ENCODE results near the gene INO80B.
"Not testable (repeated sequence)": the region's sequence is repeated elsewhere in the genome, so short reads cannot be mapped to it uniquely, and the experiment has no call there.

The INO80B gene

DNA sequence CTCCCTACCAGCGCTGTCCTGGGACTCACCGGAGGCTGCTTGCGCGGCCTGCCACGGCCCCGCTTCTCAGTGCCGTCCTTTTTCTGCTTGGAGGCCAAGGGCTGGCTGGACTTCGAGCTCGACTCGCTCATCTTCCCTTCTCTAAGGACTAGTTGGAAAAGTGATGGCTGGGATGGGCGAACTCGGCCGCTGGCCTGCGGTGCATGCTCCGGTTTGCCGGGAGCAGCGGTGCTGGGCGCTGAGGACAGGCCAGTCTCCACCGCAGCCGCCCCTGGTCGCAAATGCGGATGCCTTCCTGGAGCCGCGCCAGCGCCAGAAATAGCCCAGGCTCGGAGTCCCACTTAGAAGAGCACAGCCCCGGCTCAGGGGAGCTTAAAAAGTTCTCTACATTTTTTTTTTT, 36.6 kb upstream of the INO80B start:
- Histone ChIP-seq H3K36me3 (ENCODE audit: insufficient read depth, low read length) (no peaks in the 10 kb centered on the region), H3K27ac (ENCODE audit: low read depth, low read length) (no peak overlapping the region), H3K79me2 (ENCODE audit: control insufficient read depth, insufficient read depth, low read length, unreplicated experiment) (no peaks in the 10 kb centered on the region), H2AFZ (ENCODE audit: low read length, unreplicated experiment) (no peak overlapping the region), H3K27me3 (ENCODE audit: insufficient read depth, low read length) (peaks cover 3% of the 10 kb centered on the region; the same call in 1 of the 2 replicates), H3K4me3 (ENCODE audit: low read depth, low read length) (no peak overlapping the region), H3K4me1 (ENCODE audit: control insufficient read depth, insufficient read depth, low read length, unreplicated experiment) (peaks cover 3% of the 10 kb centered on the region)

DNA sequence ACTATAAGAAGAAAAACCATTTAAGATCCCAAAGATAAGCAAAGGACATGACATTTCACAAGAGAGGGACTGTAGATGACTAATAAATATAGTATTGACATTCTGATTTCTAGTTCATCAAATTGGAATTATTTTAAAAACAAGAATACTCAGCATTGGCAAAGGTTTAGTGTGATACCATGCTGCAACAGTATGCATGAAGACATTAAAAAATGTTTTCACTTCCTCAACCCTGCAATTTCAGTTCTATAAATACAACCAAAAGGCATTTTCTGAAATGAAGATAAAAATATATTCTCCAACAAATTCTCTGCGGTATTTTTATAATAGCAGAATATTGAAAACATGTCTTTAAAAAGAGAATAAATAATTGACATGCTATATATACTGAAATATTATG, 35.5 kb upstream of the INO80B start:
- H3K27ac ChIP-seq (ENCODE audit: low read depth, low read length), result no peak overlapping the region
- no peak overlapping the region for H2AFZ ChIP-seq (ENCODE audit: low read length, unreplicated experiment)
- no peaks in the 10 kb centered on the region for H3K79me2 ChIP-seq (ENCODE audit: control insufficient read depth, insufficient read depth, low read length, unreplicated experiment)
- peaks cover 3% of the 10 kb centered on the region; the same call in 1 of the 2 replicates for H3K27me3 ChIP-seq (ENCODE audit: insufficient read depth, low read length)
- no peaks in the 10 kb centered on the region for H3K36me3 ChIP-seq (ENCODE audit: insufficient read depth, low read length)
- H3K4me3 ChIP-seq (ENCODE audit: low read depth, low read length), result no peak overlapping the region
- peaks cover 3% of the 10 kb centered on the region for H3K4me1 ChIP-seq (ENCODE audit: control insufficient read depth, insufficient read depth, low read length, unreplicated experiment)

DNA sequence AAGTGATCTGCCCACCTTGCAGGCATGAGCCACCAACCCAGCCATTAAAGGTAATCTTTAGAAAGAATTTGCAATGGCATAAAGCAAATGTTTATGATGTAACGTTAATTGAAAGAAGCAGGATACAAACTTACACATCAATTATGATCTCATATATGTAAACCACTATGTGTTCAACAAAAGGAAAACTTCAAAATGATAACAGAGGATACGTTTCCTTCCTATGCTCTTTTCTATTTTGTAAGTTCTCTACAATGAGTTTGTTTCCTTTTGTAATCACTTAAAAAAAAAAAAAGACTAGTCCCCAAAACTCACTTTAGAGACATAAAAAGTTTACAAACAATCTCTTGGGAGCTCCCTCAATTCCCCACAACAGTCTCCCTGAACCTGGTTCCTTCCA, 34.9 kb upstream of the INO80B start:
- H2AFZ ChIP-seq (ENCODE audit: low read length, unreplicated experiment), result no peak overlapping the region
- H3K4me1 ChIP-seq (ENCODE audit: control insufficient read depth, insufficient read depth, low read length, unreplicated experiment), result peaks cover 3% of the 10 kb centered on the region
- no peaks in the 10 kb centered on the region for H3K27me3 ChIP-seq (ENCODE audit: insufficient read depth, low read length)
- H3K27ac ChIP-seq (ENCODE audit: low read depth, low read length), result no peak overlapping the region
- H3K36me3 ChIP-seq (ENCODE audit: insufficient read depth, low read length), result peaks cover 1% of the 10 kb centered on the region; the same call in 1 of the 2 replicates
- no peak overlapping the region for H3K4me3 ChIP-seq (ENCODE audit: low read depth, low read length)
- H3K79me2 ChIP-seq (ENCODE audit: control insufficient read depth, insufficient read depth, low read length, unreplicated experiment), result no peaks in the 10 kb centered on the region

DNA sequence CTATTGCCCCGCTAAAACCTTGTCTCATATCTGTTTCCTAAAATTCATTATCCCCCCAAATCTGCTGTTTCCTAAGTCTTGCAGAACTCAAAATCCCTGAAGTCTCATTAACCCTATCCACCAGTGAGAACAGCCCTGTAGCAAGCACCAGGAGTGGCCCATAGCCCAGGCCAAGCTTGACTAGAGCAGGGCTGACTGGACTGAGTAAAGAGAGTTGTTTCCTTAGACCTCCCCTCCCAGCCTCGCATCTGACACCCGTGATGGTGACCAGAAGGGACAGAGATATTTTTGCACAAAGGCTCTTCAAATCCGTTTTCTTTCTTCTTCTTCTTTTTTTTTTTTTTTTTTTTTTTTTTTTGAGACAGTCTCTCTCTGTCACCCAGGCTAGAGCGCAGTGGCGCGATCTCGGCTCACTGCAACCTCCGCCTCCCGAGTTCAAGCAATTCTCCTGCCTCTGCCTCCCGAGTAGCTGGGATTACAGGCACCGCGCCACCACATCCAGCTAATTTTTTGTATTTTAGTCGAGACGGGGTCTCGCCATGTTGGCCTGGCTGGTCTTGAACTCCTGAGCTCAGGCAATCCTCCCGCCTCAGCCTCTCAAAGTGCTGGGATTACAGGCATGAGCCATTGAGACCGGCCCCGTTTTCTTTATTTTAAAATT, 34.3 kb upstream of the INO80B start:
- not testable (repeated sequence) for H3K27me3 ChIP-seq (ENCODE audit: insufficient read depth, low read length); H3K4me1 ChIP-seq (ENCODE audit: control insufficient read depth, insufficient read depth, low read length, unreplicated experiment); H3K79me2 ChIP-seq (ENCODE audit: control insufficient read depth, insufficient read depth, low read length, unreplicated experiment); H3K36me3 ChIP-seq (ENCODE audit: insufficient read depth, low read length)
- Histone ChIP-seq H3K27ac (ENCODE audit: low read depth, low read length) (peak overlapping the region; percentile 82), H3K4me3 (ENCODE audit: low read depth, low read length) (peak overlapping the region; percentile 92), H2AFZ (ENCODE audit: low read length, unreplicated experiment) (peak overlapping the region; percentile 70)

GRCh38 chr2:74421221-74421870, 33.5 kb upstream of the INO80B start, which contains the start of the genes C2orf81 and WDR54:
Gene C2orf81 (minus strand): TSS chr2:74421619. CDS start chr2:74421560, 59 bp downstream.
Gene WDR54 (plus strand): TSS chr2:74421730. CDS start chr2:74422154, 424 bp downstream.
- Histone ChIP-seq H3K4me1 (ENCODE audit: control insufficient read depth, insufficient read depth, low read length, unreplicated experiment) (peaks cover 3% of the 10 kb centered on the region), H3K27me3 (ENCODE audit: insufficient read depth, low read length) (no peaks in the 10 kb centered on the region), H3K79me2 (ENCODE audit: control insufficient read depth, insufficient read depth, low read length, unreplicated experiment) (no peaks in the 10 kb centered on the region), H3K4me3 (ENCODE audit: low read depth, low read length) (peak within 1 kb of the TSS; percentile 92), H2AFZ (ENCODE audit: low read length, unreplicated experiment) (peak within 1 kb of the TSS; percentile 79), H3K36me3 (ENCODE audit: insufficient read depth, low read length) (peaks cover 4% of the 10 kb centered on the region; the same call in 1 of the 2 replicates), H3K27ac (ENCODE audit: low read depth, low read length) (peak within 1 kb of the TSS; percentile 82)

- no peaks in the 10 kb centered on the region for H3K27me3 ChIP-seq (ENCODE audit: insufficient read depth, low read length)
- no peak overlapping the region for H3K27ac ChIP-seq (ENCODE audit: low read depth, low read length)
- peaks cover 3% of the 10 kb centered on the region for H3K4me1 ChIP-seq (ENCODE audit: control insufficient read depth, insufficient read depth, low read length, unreplicated experiment)
- no peak overlapping the region for H2AFZ ChIP-seq (ENCODE audit: low read length, unreplicated experiment)
- no peak overlapping the region for H3K4me3 ChIP-seq (ENCODE audit: low read depth, low read length)
- H3K79me2 ChIP-seq (ENCODE audit: control insufficient read depth, insufficient read depth, low read length, unreplicated experiment), result no peaks in the 10 kb centered on the region
- H3K36me3 ChIP-seq (ENCODE audit: insufficient read depth, low read length), result peaks cover 4% of the 10 kb centered on the region; the same call in 1 of the 2 replicates
These were observed 31.4 kb upstream of the INO80B start for GRCh38 chr2:74423231-74424095.

GRCh38 chr2:74424139-74424992, 30.5 kb upstream of the INO80B start:
- Histone ChIP-seq H3K27me3 (ENCODE audit: insufficient read depth, low read length) (no peaks in the 10 kb centered on the region), H3K27ac (ENCODE audit: low read depth, low read length) (no peak overlapping the region), H3K79me2 (ENCODE audit: control insufficient read depth, insufficient read depth, low read length, unreplicated experiment) (no peaks in the 10 kb centered on the region), H3K4me1 (ENCODE audit: control insufficient read depth, insufficient read depth, low read length, unreplicated experiment) (peaks cover 1% of the 10 kb centered on the region), H2AFZ (ENCODE audit: low read length, unreplicated experiment) (no peak overlapping the region), H3K4me3 (ENCODE audit: low read depth, low read length) (no peak overlapping the region), H3K36me3 (ENCODE audit: insufficient read depth, low read length) (peaks cover 4% of the 10 kb centered on the region; the same call in 1 of the 2 replicates)

DNA sequence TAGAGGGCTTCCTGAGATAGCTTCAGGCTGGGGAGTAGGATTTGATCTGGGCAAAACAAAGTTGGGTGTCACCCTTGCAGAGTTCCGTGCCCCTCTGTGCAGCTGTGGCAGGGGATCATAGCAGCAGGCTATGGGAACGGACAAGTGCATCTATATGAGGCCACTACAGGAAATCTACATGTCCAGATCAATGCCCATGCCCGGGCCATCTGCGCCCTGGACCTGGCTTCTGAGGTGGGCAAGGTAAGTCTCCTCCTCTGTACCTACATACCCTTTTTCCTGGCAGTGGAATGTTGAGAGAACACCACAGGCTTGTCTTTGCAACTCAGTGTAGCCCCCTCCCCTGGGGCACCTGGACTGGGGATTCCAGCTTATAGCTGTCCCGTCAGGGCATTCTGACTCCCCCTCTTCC, 29.9 kb upstream of the INO80B start:
- Histone ChIP-seq H3K27ac (ENCODE audit: low read depth, low read length) (no peak overlapping the region), H2AFZ (ENCODE audit: low read length, unreplicated experiment) (no peak overlapping the region), H3K79me2 (ENCODE audit: control insufficient read depth, insufficient read depth, low read length, unreplicated experiment) (no peaks in the 10 kb centered on the region), H3K36me3 (ENCODE audit: insufficient read depth, low read length) (peaks cover 4% of the 10 kb centered on the region; the same call in 1 of the 2 replicates), H3K27me3 (ENCODE audit: insufficient read depth, low read length) (no peaks in the 10 kb centered on the region), H3K4me1 (ENCODE audit: control insufficient read depth, insufficient read depth, low read length, unreplicated experiment) (no peaks in the 10 kb centered on the region), H3K4me3 (ENCODE audit: low read depth, low read length) (no peak overlapping the region)

GRCh38 chr2:74425523-74425922, 29.4 kb upstream of the INO80B start:
- Histone ChIP-seq H3K4me1 (ENCODE audit: control insufficient read depth, insufficient read depth, low read length, unreplicated experiment) (no peaks in the 10 kb centered on the region), H3K79me2 (ENCODE audit: control insufficient read depth, insufficient read depth, low read length, unreplicated experiment) (no peaks in the 10 kb centered on the region), H3K36me3 (ENCODE audit: insufficient read depth, low read length) (peaks cover 4% of the 10 kb centered on the region; the same call in 1 of the 2 replicates), H3K27ac (ENCODE audit: low read depth, low read length) (no peak overlapping the region), H3K4me3 (ENCODE audit: low read depth, low read length) (no peak overlapping the region), H3K27me3 (ENCODE audit: insufficient read depth, low read length) (no peaks in the 10 kb centered on the region), H2AFZ (ENCODE audit: low read length, unreplicated experiment) (no peak overlapping the region)

Data from ACC112 (cell line).